ENCODE measurements around the gene FECH. TPM values are rescaled to one million over a fixed set of nuclear protein-coding genes. Genes with fewer than 3 reads are reported as not detected.

Gene FECH
- total RNA-seq, 1 donor from 2014 or later, result 19.2 TPM

- TF ChIP-seq CTCF (IDR thresholded peaks at IDR 0.05; ENCODE audit: insufficient read depth, low read length, severe bottlenecking), result no peak
- DNase-seq (ENCODE audit: low read depth), result no peak
- FAIRE-seq, result no peak
- Histone ChIP-seq H3K27me3 (ENCODE audit: control insufficient read depth, insufficient read depth, low read length) (no peaks in the 10 kb centered on the region), H3K36me3 (ENCODE audit: control insufficient read depth, insufficient read depth, low read length) (peaks cover 1% of the 10 kb centered on the region), H3K4me3 (ENCODE audit: low read depth, low read length) (no peak overlapping the region)
Measured at GRCh38 chr18:57561261-57561660, 25.2 kb downstream of the FECH start.

GRCh38 chr18:57559314-57559713, 27.2 kb downstream of the FECH start:
- peaks cover 1% of the 10 kb centered on the region for H3K36me3 ChIP-seq (ENCODE audit: control insufficient read depth, insufficient read depth, low read length)
- FAIRE-seq (no peak), DNase-seq (ENCODE audit: low read depth) (no peak)
- H3K27me3 ChIP-seq (ENCODE audit: control insufficient read depth, insufficient read depth, low read length), result no peaks in the 10 kb centered on the region
- no peak overlapping the region for H3K4me3 ChIP-seq (ENCODE audit: low read depth, low read length)
- TF ChIP-seq CTCF (IDR thresholded peaks at IDR 0.05; ENCODE audit: insufficient read depth, low read length, severe bottlenecking), result no peak

- TF ChIP-seq CTCF (IDR thresholded peaks at IDR 0.05; ENCODE audit: insufficient read depth, low read length, severe bottlenecking), result no peak
- no peaks in the 10 kb centered on the region for H3K27me3 ChIP-seq (ENCODE audit: control insufficient read depth, insufficient read depth, low read length)
- FAIRE-seq, result no peak
- H3K36me3 ChIP-seq (ENCODE audit: control insufficient read depth, insufficient read depth, low read length), result peaks cover 3% of the 10 kb centered on the region
- DNase-seq (ENCODE audit: low read depth), result no peak
- H3K4me3 ChIP-seq (ENCODE audit: low read depth, low read length), result no peak overlapping the region
Measured at GRCh38 chr18:57555134-57555533, 31.4 kb downstream of the FECH start.

GRCh38 chr18:57550510-57550909, 36.0 kb downstream of the FECH start:
- H3K27me3 ChIP-seq (ENCODE audit: control insufficient read depth, insufficient read depth, low read length), result no peaks in the 10 kb centered on the region
- TF ChIP-seq CTCF (IDR thresholded peaks at IDR 0.05; ENCODE audit: insufficient read depth, low read length, severe bottlenecking), result no peak
- FAIRE-seq (no peak), DNase-seq (ENCODE audit: low read depth) (no peak)
- peaks cover 2% of the 10 kb centered on the region for H3K36me3 ChIP-seq (ENCODE audit: control insufficient read depth, insufficient read depth, low read length)
- H3K4me3 ChIP-seq (ENCODE audit: low read depth, low read length), result no peak overlapping the region

GRCh38 chr18:57547260-57547659, 39.2 kb downstream of the FECH start:
- Histone ChIP-seq H3K4me3 (ENCODE audit: low read depth, low read length) (no peak overlapping the region), H3K27me3 (ENCODE audit: control insufficient read depth, insufficient read depth, low read length) (no peaks in the 10 kb centered on the region), H3K36me3 (ENCODE audit: control insufficient read depth, insufficient read depth, low read length) (peaks cover 2% of the 10 kb centered on the region)
- FAIRE-seq (no peak), DNase-seq (ENCODE audit: low read depth) (no peak)
- TF ChIP-seq CTCF (IDR thresholded peaks at IDR 0.05; ENCODE audit: insufficient read depth, low read length, severe bottlenecking), result no peak

GRCh38 chr18:57544936-57545660, 41.4 kb downstream of the FECH start:
- no peaks in the 10 kb centered on the region for H3K27me3 ChIP-seq (ENCODE audit: control insufficient read depth, insufficient read depth, low read length)
- no peak overlapping the region for H3K4me3 ChIP-seq (ENCODE audit: low read depth, low read length)
- no peaks in the 10 kb centered on the region for H3K36me3 ChIP-seq (ENCODE audit: control insufficient read depth, insufficient read depth, low read length)
- TF ChIP-seq CTCF (IDR thresholded peaks at IDR 0.05; ENCODE audit: insufficient read depth, low read length, severe bottlenecking), result no peak
- FAIRE-seq, result no peak
- DNase-seq (ENCODE audit: low read depth), result no peak

Measured in bronchial epithelial cell (primary cell).